Measurements from ENCODE around the gene TRAP1. TPM values are rescaled to one million over a fixed set of nuclear protein-coding genes. Genes with fewer than 3 reads are reported as not detected.

TRAP1 gene
- total and polyA plus RNA-seq, 2 experiments from 2014 or later, result 62.3 to 80.5 TPM

DNA sequence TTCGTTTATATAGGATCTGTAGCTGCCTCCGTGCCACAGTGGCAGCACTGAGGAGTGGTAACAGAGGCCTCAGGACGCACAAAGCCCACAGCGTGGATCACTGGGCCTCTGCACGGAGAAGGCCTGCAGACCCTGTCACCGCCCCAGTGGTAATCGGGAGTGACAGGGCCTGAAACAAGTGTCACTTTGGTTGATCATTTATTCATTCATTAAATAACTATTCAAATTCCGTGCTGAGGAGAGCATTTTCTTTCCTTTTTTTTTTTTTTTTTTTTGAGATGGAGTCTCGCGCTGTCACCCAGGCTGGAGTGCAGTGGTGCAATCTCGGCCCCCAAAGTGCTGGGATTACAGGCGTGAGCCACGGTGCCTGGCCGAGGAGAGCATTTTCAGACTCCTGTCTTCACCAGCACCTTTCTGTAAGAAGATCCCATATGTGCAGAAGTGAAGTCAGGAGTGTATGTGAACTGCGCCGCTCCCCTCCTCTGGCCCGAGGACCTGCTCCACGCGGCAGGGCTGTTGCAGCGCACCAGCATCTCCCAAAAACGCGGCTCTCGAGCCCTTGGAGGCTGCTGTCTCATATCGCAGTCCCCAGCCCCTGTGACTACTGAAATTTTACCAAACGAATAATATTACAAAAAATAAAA, 44.9 kb upstream of the TRAP1 start:
- H3K79me2 ChIP-seq, result peaks cover 63% of the 10 kb centered on the region
- no peak overlapping the region for H3K27ac ChIP-seq
- no peak for TF ChIP-seq EZH2phosphoT487 (IDR thresholded peaks at IDR 0.05; ENCODE audit: low read depth, severe bottlenecking, unreplicated experiment)
- TF ChIP-seq, protein P1, sequence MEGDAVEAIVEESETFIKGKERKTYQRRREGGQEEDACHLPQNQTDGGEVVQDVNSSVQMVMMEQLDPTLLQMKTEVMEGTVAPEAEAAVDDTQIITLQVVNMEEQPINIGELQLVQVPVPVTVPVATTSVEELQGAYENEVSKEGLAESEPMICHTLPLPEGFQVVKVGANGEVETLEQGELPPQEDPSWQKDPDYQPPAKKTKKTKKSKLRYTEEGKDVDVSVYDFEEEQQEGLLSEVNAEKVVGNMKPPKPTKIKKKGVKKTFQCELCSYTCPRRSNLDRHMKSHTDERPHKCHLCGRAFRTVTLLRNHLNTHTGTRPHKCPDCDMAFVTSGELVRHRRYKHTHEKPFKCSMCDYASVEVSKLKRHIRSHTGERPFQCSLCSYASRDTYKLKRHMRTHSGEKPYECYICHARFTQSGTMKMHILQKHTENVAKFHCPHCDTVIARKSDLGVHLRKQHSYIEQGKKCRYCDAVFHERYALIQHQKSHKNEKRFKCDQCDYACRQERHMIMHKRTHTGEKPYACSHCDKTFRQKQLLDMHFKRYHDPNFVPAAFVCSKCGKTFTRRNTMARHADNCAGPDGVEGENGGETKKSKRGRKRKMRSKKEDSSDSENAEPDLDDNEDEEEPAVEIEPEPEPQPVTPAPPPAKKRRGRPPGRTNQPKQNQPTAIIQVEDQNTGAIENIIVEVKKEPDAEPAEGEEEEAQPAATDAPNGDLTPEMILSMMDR (IDR thresholded peaks at IDR 0.05; ENCODE audit: poor library complexity), result no peak
- TF ChIP-seq EZH2 (IDR thresholded peaks at IDR 0.05; ENCODE audit: borderline replicate concordance), result no peak
- no peaks in the 10 kb centered on the region for H3K4me1 ChIP-seq (ENCODE audit: insufficient read depth)
- WGBS (ENCODE audit: low lambda C conversion rate, missing lambda C conversion rate), result 93% methylated on average over 25 of the region's 25 CpGs
- H3K4me3 ChIP-seq, result no peak overlapping the region
- no peaks in the 10 kb centered on the region for H3K36me3 ChIP-seq (replicated peaks; ENCODE audit: insufficient read depth, low read depth)
- no peaks in the 10 kb centered on the region for H3K9me3 ChIP-seq (ENCODE audit: low read depth)
- H3K27me3 ChIP-seq, result no peaks in the 10 kb centered on the region
- no peaks in the 10 kb centered on the region for H3K9me2 ChIP-seq (replicated peaks; ENCODE audit: insufficient read depth)
- H3K4me2 ChIP-seq, result no peak overlapping the region
- DNase-seq (ENCODE audit: low spot score), result no peak
- H4K20me1 ChIP-seq (ENCODE audit: insufficient read depth, poor library complexity, severe bottlenecking), result peaks cover 53% of the 10 kb centered on the region
- no peak overlapping the region for H2AFZ ChIP-seq

- H3K9me2 ChIP-seq (replicated peaks; ENCODE audit: insufficient read depth), result no peaks in the 10 kb centered on the region
- H3K4me1 ChIP-seq (ENCODE audit: insufficient read depth), result no peaks in the 10 kb centered on the region
- H3K27ac ChIP-seq, result no peak overlapping the region
- H2AFZ ChIP-seq, result no peak overlapping the region
- WGBS (ENCODE audit: low lambda C conversion rate, missing lambda C conversion rate), result 78% methylated on average over 14 of the region's 14 CpGs
- no peaks in the 10 kb centered on the region for H3K9me3 ChIP-seq (ENCODE audit: low read depth)
- no peak overlapping the region for H3K4me3 ChIP-seq
- H3K36me3 ChIP-seq (replicated peaks; ENCODE audit: insufficient read depth, low read depth), result no peaks in the 10 kb centered on the region
- no peaks in the 10 kb centered on the region for H3K27me3 ChIP-seq
- peaks cover 58% of the 10 kb centered on the region for H3K79me2 ChIP-seq
- TF ChIP-seq, protein P1 (IDR thresholded peaks at IDR 0.05; ENCODE audit: poor library complexity), result no peak
- TF ChIP-seq EZH2phosphoT487 (IDR thresholded peaks at IDR 0.05; ENCODE audit: low read depth, severe bottlenecking, unreplicated experiment) (no peak), EZH2 (IDR thresholded peaks at IDR 0.05; ENCODE audit: borderline replicate concordance) (no peak)
- peaks cover 50% of the 10 kb centered on the region for H4K20me1 ChIP-seq (ENCODE audit: insufficient read depth, poor library complexity, severe bottlenecking)
- no peak overlapping the region for H3K4me2 ChIP-seq
- DNase-seq (ENCODE audit: low spot score), result no peak
Observed at GRCh38 chr16:3761375-3762106, 44.2 kb upstream of the TRAP1 start.

DNA sequence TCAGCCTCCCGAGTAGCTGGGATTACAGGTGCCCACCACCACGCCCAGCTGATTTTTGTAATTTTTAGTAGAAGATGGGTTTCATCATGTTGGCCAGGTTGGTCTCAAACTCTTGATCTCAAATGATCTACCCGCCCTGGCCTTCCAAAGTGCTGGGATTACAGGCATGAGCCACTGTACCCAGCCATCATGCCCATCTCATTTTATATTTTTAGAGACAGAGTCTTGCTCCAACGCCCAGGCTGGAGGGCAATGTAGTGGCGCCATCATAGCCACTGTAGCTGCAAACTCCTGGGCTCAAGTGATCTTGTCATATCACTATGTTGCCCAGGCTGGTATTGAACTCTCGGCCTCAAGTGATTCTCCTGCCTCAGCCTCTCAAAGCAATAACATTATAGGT, 43.2 kb upstream of the TRAP1 start:
- TF ChIP-seq, protein P1 (IDR thresholded peaks at IDR 0.05; ENCODE audit: poor library complexity), result no peak
- TF ChIP-seq EZH2phosphoT487 (IDR thresholded peaks at IDR 0.05; ENCODE audit: low read depth, severe bottlenecking, unreplicated experiment), result no peak
- TF ChIP-seq EZH2 (IDR thresholded peaks at IDR 0.05; ENCODE audit: borderline replicate concordance), result no peak
- peaks cover 54% of the 10 kb centered on the region for H3K79me2 ChIP-seq
- H3K9me2 ChIP-seq (replicated peaks; ENCODE audit: insufficient read depth), result no peaks in the 10 kb centered on the region
- H3K27ac ChIP-seq, result no peak overlapping the region
- no peaks in the 10 kb centered on the region for H3K9me3 ChIP-seq (ENCODE audit: low read depth)
- DNase-seq (ENCODE audit: low spot score), result no peak
- H3K4me3 ChIP-seq, result no peak overlapping the region
- H2AFZ ChIP-seq, result no peak overlapping the region
- WGBS (ENCODE audit: low lambda C conversion rate, missing lambda C conversion rate), result 98% methylated on average over 6 of the region's 6 CpGs
- H3K36me3 ChIP-seq (replicated peaks; ENCODE audit: insufficient read depth, low read depth), result no peaks in the 10 kb centered on the region
- H3K27me3 ChIP-seq, result no peaks in the 10 kb centered on the region
- H4K20me1 ChIP-seq (ENCODE audit: insufficient read depth, poor library complexity, severe bottlenecking), result peaks cover 41% of the 10 kb centered on the region
- no peak overlapping the region for H3K4me2 ChIP-seq
- H3K4me1 ChIP-seq (ENCODE audit: insufficient read depth), result no peaks in the 10 kb centered on the region

Measured in hepatocyte (in vitro differentiated cells).